ENCODE data around the gene RHOT2. TPM values are rescaled to one million over a fixed set of nuclear protein-coding genes. Genes with fewer than 3 reads are reported as not detected.

Gene RHOT2
- total and polyA plus RNA-seq, 9 of the 15 experiments (the other 6 are each of a cell fraction or from before 2014, with no cell fraction given) = 5.0 to 373 (median 112) TPM

DNA sequence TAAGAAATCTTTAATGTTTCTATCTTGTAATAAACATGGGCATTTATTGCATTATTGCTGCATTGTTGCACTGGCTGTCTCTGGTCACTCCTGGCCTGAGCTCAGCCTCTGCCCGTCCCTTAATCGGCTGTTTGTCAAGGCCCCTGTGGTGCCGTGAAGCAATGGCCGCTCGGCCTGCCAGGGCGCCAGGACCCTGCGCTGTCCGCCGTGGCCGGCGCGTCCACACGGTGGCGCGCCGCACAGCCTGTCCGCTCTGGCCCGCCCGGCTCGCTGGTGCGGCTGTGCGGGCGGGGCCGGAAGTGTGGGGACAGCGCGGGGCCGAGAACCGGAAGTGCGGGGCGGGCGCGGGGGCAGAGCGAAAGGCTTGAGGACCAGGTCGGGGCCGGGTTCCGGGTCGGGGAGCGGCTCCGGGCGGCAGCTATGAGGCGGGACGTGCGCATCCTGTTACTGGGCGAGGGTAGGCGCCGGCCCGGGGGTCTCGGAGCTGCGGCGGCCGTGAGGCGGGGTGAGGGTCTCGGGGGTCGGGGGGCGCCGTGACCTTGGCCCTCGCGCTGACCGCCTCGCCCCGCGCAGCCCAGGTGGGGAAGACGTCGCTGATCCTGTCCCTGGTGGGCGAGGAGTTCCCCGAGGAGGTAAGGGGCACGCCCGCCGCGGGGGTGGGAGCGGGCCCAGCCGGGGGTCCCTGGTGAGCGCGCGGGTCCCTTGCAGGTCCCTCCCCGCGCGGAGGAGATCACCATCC lies at the start of gene RHOT2 (continued):
- TF ChIP-seq, protein P1, sequence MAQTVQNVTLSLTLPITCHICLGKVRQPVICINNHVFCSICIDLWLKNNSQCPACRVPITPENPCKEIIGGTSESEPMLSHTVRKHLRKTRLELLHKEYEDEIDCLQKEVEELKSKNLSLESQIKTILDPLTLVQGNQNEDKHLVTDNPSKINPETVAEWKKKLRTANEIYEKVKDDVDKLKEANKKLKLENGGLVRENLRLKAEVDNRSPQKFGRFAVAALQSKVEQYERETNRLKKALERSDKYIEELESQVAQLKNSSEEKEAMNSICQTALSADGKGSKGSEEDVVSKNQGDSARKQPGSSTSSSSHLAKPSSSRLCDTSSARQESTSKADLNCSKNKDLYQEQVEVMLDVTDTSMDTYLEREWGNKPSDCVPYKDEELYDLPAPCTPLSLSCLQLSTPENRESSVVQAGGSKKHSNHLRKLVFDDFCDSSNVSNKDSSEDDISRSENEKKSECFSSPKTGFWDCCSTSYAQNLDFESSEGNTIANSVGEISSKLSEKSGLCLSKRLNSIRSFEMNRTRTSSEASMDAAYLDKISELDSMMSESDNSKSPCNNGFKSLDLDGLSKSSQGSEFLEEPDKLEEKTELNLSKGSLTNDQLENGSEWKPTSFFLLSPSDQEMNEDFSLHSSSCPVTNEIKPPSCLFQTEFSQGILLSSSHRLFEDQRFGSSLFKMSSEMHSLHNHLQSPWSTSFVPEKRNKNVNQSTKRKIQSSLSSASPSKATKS (CRISPR knock-in tag; IDR thresholded peaks at IDR 0.05) = no peak
- TF ChIP-seq, protein P2, sequence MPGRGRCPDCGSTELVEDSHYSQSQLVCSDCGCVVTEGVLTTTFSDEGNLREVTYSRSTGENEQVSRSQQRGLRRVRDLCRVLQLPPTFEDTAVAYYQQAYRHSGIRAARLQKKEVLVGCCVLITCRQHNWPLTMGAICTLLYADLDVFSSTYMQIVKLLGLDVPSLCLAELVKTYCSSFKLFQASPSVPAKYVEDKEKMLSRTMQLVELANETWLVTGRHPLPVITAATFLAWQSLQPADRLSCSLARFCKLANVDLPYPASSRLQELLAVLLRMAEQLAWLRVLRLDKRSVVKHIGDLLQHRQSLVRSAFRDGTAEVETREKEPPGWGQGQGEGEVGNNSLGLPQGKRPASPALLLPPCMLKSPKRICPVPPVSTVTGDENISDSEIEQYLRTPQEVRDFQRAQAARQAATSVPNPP (IDR thresholded peaks at IDR 0.05; ENCODE audit: borderline replicate concordance, insufficient read depth, insufficient read length) = no peak
- no peak for TF ChIP-seq ZFP36 (IDR thresholded peaks at IDR 0.05; ENCODE audit: low read depth, low read length, partially characterized antibody)
- TF ChIP-seq TCFL5 (CRISPR knock-in tag; conservative IDR thresholded peaks at IDR 0.05) = no peak
- TF ChIP-seq KHSRP (IDR thresholded peaks at IDR 0.05) = no peak
- no peak for TF ChIP-seq DDX20 (tag; IDR thresholded peaks at IDR 0.05; ENCODE audit: low read depth)
- no peak for TF ChIP-seq DIDO1 (tag; IDR thresholded peaks at IDR 0.05; ENCODE audit: low read depth)
- TF ChIP-seq KDM1A (IDR thresholded peaks at IDR 0.05) = no peak
- no peak for TF ChIP-seq ARNT (IDR thresholded peaks at IDR 0.05)
- no peak for TF ChIP-seq ZNF124 (CRISPR knock-in tag; IDR thresholded peaks at IDR 0.05)
- TF ChIP-seq XRCC3 (IDR thresholded peaks at IDR 0.05) = no peak
- no peak for TF ChIP-seq BACH1 (tag; IDR thresholded peaks at IDR 0.05)
- no peak for TF ChIP-seq U2AF2 (optimal IDR thresholded peaks at IDR 0.05; ENCODE audit: low read depth, low read length)
- TF ChIP-seq DNMT1 (IDR thresholded peaks at IDR 0.05) = no peak
- TF ChIP-seq ZEB2 (IDR thresholded peaks at IDR 0.05) = no peak
- TF ChIP-seq RBM39 (optimal IDR thresholded peaks at IDR 0.05; ENCODE audit: low read depth, low read length) = no peak
- TF ChIP-seq XRCC4 (IDR thresholded peaks at IDR 0.05; ENCODE audit: extremely low read depth, insufficient read depth, insufficient read length) = no peak
- TF ChIP-seq PTTG1 (tag; IDR thresholded peaks at IDR 0.05; ENCODE audit: low read depth) = no peak
- TF ChIP-seq, protein P3, sequence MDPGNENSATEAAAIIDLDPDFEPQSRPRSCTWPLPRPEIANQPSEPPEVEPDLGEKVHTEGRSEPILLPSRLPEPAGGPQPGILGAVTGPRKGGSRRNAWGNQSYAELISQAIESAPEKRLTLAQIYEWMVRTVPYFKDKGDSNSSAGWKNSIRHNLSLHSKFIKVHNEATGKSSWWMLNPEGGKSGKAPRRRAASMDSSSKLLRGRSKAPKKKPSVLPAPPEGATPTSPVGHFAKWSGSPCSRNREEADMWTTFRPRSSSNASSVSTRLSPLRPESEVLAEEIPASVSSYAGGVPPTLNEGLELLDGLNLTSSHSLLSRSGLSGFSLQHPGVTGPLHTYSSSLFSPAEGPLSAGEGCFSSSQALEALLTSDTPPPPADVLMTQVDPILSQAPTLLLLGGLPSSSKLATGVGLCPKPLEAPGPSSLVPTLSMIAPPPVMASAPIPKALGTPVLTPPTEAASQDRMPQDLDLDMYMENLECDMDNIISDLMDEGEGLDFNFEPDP (CRISPR knock-in tag; IDR thresholded peaks at IDR 0.05) = no peak
- TF ChIP-seq CAMTA2 (CRISPR knock-in tag; conservative IDR thresholded peaks at IDR 0.05) = no peak
- TF ChIP-seq ZFPM2 (CRISPR knock-in tag; IDR thresholded peaks at IDR 0.05) = no peak
- TF ChIP-seq ZNF77 (CRISPR knock-in tag; IDR thresholded peaks at IDR 0.05) = no peak
- TF ChIP-seq MECOM (CRISPR knock-in tag; IDR thresholded peaks at IDR 0.05) = no peak
- no peak for TF ChIP-seq GTF2B (IDR thresholded peaks at IDR 0.05; ENCODE audit: extremely low read depth, insufficient read length)
- TF ChIP-seq FOXK2 (conservative IDR thresholded peaks at IDR 0.05 in 1 of 2, IDR thresholded peaks at IDR 0.05 in 1 of 2; ENCODE audit: low read depth in 2 of 2) = no peak
- TF ChIP-seq SNAPC5 (CRISPR knock-in tag; IDR thresholded peaks at IDR 0.05) = no peak

All from K562 (cell line).